Endodermal cell (in vitro differentiated cells): Measurements from ENCODE around the gene PODXL2. TPM values are rescaled to one million over a fixed set of nuclear protein-coding genes. Genes with fewer than 3 reads are reported as not detected.

ENCODE experiments used
- DNase-seq: peaks from one replicate; pipeline ENCODE4 v3.0.0-alpha.2; 2017
- H3K27ac ChIP-seq: 2 replicates; pipeline ENCODE4 v1.5.1; 2013; ENCODE audit warnings: mild to moderate bottlenecking, low read depth, low read length, moderate library complexity
- H3K27me3 ChIP-seq: 2 replicates; pipeline ENCODE4 v1.6.1; 2013; ENCODE audit warnings: mild to moderate bottlenecking, low read length, moderate library complexity; ENCODE audit not compliant: insufficient read depth, control insufficient read depth, poor library complexity, severe bottlenecking
- H3K36me3 ChIP-seq: 2 replicates; pipeline ENCODE4 v1.7.0; 2013; ENCODE audit warnings: mild to moderate bottlenecking, low read length, moderate library complexity; ENCODE audit not compliant: control insufficient read depth, insufficient read depth
- H3K4me1 ChIP-seq: one replicate; pipeline ENCODE4 v1.7.0; 2013; ENCODE audit warnings: low read length; ENCODE audit not compliant: control insufficient read depth, insufficient read depth
- H3K4me3 ChIP-seq: 2 replicates; pipeline ENCODE4 v1.5.1; 2013; ENCODE audit warnings: mild to moderate bottlenecking, low read length, moderate library complexity
- H3K9ac ChIP-seq: 2 replicates; pipeline ENCODE4 v1.6.1; 2013; ENCODE audit warnings: mild to moderate bottlenecking, low read length, moderate library complexity; ENCODE audit not compliant: poor library complexity, severe bottlenecking; ENCODE audit errors: extremely low read depth
- H3K9me3 ChIP-seq: 2 replicates; pipeline ENCODE4 v1.6.1; 2013; ENCODE audit warnings: mild to moderate bottlenecking, low read length, moderate library complexity; ENCODE audit not compliant: control insufficient read depth
- H3K27ac Mint-ChIP-seq: 2 replicates; pipeline ENCODE4 v1.8.0; 2020; ENCODE audit warnings: mixed read lengths
- H3K27me3 Mint-ChIP-seq: 2 replicates; pipeline ENCODE4 v1.8.0; 2021; ENCODE audit warnings: mild to moderate bottlenecking, mixed read lengths; ENCODE audit not compliant: insufficient read depth
- H3K36me3 Mint-ChIP-seq: 2 replicates; pipeline ENCODE4 v1.8.0; 2020; ENCODE audit warnings: low read depth, mixed read lengths
- H3K4me1 Mint-ChIP-seq: 2 replicates; pipeline ENCODE4 v1.8.0; 2020; ENCODE audit warnings: mixed read lengths
- H3K4me3 Mint-ChIP-seq: 2 replicates; pipeline ENCODE4 v1.8.0; 2020; ENCODE audit warnings: mild to moderate bottlenecking, moderate library complexity, mixed read lengths
- H3K9me3 Mint-ChIP-seq: 2 replicates; pipeline ENCODE4 v1.8.0; 2020; ENCODE audit warnings: mild to moderate bottlenecking, mixed read lengths
- CTCF ChIP-seq: fragments of 200-600 bp; sonication (generic); conservative IDR thresholded peaks from 2 replicates; pipeline ENCODE4 v1.5.0; 2021; ENCODE audit warnings: antibody characterized with exemption, mild to moderate bottlenecking
- WGBS, 2 experiments: methylation state at CpG; one replicate each; pipeline versions ENCODE4 v1.1.5 to v1.1.7; 2013; ENCODE audit warnings: missing lambda C conversion rate in 2 of 2, mixed read lengths in 1 of 2; ENCODE audit not compliant: insufficient coverage in 1 of 2, insufficient read length in 1 of 2; 5-methylcytosine and 5-hydroxymethylcytosine counted together
- total RNA-seq, 2 donors: library from RNA; stranded (reverse); fragmentation: NEBNext Ultra II Directional in 1 of 2; extraction: Animal tissue kit (Norgen Biotek cat#: 25700) in 1 of 2; gene quantifications; 2 replicates in 1 of 2; 3 replicates in 1 of 2; pipeline ENCODE4 v1.2.1, GENCODE V29; 2021

PODXL2 gene
- total RNA-seq, 2 donors from 2014 or later: 11.8 to 16.5 TPM

- TF ChIP-seq CTCF: no peak
- no peaks in the 10 kb centered on the region for H3K9me3 ChIP-seq
- DNase-seq: no peak
- Mint-ChIP-seq H3K27ac (no peak overlapping the region), H3K4me3 (no peak overlapping the region), H3K4me1 (no peaks in the 10 kb centered on the region), H3K36me3 (no peaks in the 10 kb centered on the region), H3K27me3 (no peaks in the 10 kb centered on the region), H3K9me3 (no peaks in the 10 kb centered on the region)
- H3K4me1 ChIP-seq: no peaks in the 10 kb centered on the region
- H3K4me3 ChIP-seq: no peak overlapping the region
- H3K9ac ChIP-seq: no peak overlapping the region
- H3K27ac ChIP-seq: no peak overlapping the region
- no peaks in the 10 kb centered on the region for H3K27me3 ChIP-seq
- peaks cover 11% of the 10 kb centered on the region for H3K36me3 ChIP-seq
- 94% methylated on average over 4 to 5 of the region's 5 CpGs for WGBS, 2 experiments
These were observed 32.6 kb downstream of the PODXL2 start for GRCh38 chr3:127661600-127661999.

- H3K4me1 ChIP-seq: no peaks in the 10 kb centered on the region
- no peak overlapping the region for H3K27ac Mint-ChIP-seq
- no peak overlapping the region for H3K4me3 ChIP-seq
- H3K4me1 Mint-ChIP-seq: no peaks in the 10 kb centered on the region
- no peaks in the 10 kb centered on the region for H3K9me3 ChIP-seq
- H3K36me3 ChIP-seq: peaks cover 12% of the 10 kb centered on the region
- no peaks in the 10 kb centered on the region for H3K36me3 Mint-ChIP-seq
- no peaks in the 10 kb centered on the region for H3K27me3 Mint-ChIP-seq
- TF ChIP-seq CTCF: no peak
- WGBS, 2 experiments: 90 to 93% methylated on average over 4 to 11 of the region's 11 CpGs
- no peaks in the 10 kb centered on the region for H3K27me3 ChIP-seq
- no peak overlapping the region for H3K9ac ChIP-seq
- H3K27ac ChIP-seq: no peak overlapping the region
- H3K4me3 Mint-ChIP-seq: no peak overlapping the region
- H3K9me3 Mint-ChIP-seq: no peaks in the 10 kb centered on the region
- no peak for DNase-seq
These were observed 33.0 kb downstream of the PODXL2 start for GRCh38 chr3:127662001-127662469.

DNA sequence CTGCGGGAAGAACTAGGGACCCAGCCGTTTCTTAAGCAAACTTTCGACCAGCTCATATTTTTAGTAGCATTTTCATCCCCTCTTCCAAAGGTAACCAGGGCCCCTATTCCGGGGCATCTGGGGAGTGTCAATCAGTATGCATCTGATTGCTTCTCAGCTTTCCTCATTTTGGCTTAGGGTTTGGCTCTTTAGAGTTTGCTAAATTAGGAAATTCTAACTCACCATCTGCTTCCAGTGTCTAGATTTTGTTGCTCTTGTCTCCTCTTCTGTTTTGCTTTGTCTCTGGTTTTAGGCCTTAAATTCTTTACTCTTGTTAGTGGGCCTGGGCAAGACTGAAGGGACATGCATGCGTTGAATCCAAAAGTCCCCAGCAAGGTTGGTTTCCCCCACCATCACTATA is 34.2 kb downstream of the PODXL2 start:
- Histone ChIP-seq H3K36me3 (peaks cover 12% of the 10 kb centered on the region), H3K4me3 (no peak overlapping the region), H3K9ac (no peak overlapping the region), H3K9me3 (no peaks in the 10 kb centered on the region), H3K27me3 (no peaks in the 10 kb centered on the region), H3K27ac (no peak overlapping the region), H3K4me1 (no peaks in the 10 kb centered on the region)
- H3K9me3 Mint-ChIP-seq: no peaks in the 10 kb centered on the region
- H3K36me3 Mint-ChIP-seq: no peaks in the 10 kb centered on the region
- H3K27me3 Mint-ChIP-seq: no peaks in the 10 kb centered on the region
- no peak for DNase-seq
- WGBS, 2 experiments: 92 to 100% methylated on average over 5 of the region's 5 CpGs
- H3K4me3 Mint-ChIP-seq: no peak overlapping the region
- no peak for TF ChIP-seq CTCF
- H3K27ac Mint-ChIP-seq: no peak overlapping the region
- no peaks in the 10 kb centered on the region for H3K4me1 Mint-ChIP-seq
